ENCODE results near the gene ANKRD40.

- TF ChIP-seq CTCF (IDR thresholded peaks at IDR 0.05; ENCODE audit: low read length) (no peak), EZH2 (IDR thresholded peaks at IDR 0.05; ENCODE audit: borderline replicate concordance, low read length) (no peak)
Measured at GRCh38 chr17:50749245-50749644, 41.5 kb upstream of the ANKRD40 start.

All from OCI-LY1 (cell line).